Measurements from ENCODE around the gene NELL1.

Gene NELL1

GRCh38 chr11:21372672-21373071 lies 703.3 kb downstream of the NELL1 start:
- no peak for DNase-seq

DNA sequence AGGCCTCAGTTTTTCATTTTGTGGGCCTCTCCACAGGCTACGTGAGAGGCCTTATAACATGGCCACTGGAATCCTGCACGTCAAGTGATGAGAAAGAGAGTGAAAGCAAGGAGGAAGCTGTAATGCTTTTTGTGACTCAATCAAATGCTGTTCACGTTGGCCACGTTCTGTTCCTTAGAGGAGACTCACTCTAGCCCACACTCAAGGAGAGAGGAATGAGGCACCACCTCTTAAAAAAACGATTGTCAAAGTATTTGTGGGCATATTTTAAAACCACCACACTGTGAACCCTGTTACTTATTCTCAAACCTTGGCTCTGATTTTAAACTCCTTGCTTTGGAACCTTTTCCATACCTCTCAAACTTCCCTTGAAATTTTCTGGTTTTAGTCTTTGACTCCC lies 705.0 kb downstream of the NELL1 start:
- no peak for DNase-seq

GRCh38 chr11:21385669-21386440 lies 716.5 kb downstream of the NELL1 start:
- no peak for DNase-seq

- no peak for DNase-seq
These were observed 721.0 kb downstream of the NELL1 start for GRCh38 chr11:21390430-21390829.

DNA sequence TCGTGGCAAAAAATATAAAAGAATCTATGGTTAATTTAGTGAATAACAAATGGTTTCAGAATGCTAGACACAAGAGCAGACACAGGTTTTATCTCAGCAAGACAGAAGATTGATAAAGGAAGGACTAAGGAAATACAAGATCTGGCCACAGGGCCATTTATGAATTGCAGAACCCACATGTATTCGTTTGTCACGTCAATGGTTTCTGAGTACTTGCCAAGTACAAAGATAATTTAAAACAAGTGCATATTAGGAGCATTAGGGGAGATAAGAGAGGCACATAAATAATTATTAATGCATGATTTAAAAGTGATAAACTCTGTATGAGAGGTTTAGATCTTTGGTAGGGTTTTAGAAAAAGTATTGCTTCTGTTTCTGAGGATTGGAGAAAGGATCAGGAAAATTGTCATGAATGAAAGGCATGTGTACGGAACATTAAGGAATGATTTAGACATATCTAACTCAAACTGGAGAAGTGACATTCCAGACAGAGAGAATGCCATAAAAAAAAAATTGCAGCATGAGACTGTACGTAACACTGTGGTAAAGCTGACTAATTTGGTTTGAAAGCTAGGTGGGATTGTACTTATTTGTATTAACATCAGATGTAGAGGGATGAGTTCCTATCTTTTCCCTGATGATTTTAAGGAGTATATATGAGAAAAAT lies 727.1 kb downstream of the NELL1 start:
- no peak for DNase-seq

DNA sequence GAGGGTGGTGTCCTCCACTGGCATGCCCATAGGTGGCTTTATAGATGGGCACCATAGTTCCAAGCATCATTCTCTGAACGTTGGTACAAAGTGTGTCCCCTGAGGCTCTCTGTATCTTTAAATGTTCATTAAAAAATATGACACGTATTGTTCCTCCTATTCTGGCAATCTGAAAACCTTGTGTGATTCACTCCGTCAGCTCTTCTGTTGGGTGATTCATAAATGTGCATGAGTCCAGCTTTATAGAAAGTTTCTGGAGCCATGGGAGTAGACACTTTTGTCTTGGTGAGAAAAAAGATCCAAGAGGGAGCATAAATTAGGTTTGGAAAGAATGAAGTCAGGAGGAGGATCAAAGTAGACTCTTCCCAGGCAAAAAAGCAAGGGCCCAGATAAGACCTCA lies 728.8 kb downstream of the NELL1 start:
- no peak for DNase-seq

DNA sequence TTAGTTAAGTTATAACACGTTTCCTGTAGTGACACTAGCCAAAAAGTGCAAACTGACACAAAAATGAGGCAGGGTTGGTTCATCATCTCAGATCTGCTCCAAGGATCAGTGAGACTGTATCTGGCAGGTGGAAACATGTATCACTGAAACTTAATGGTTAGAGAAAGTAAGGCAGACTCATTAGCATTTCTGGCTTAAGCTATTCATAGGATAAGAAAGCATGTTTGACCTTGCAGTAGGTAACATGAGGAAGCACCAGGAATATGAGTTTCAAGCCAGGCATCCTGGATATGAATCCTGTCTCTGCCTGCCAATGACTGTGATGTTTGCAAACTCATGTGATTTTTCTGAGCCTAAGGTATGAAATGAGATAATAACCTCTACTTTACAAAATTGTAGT lies 732.1 kb downstream of the NELL1 start:
- no peak for DNase-seq

DNA sequence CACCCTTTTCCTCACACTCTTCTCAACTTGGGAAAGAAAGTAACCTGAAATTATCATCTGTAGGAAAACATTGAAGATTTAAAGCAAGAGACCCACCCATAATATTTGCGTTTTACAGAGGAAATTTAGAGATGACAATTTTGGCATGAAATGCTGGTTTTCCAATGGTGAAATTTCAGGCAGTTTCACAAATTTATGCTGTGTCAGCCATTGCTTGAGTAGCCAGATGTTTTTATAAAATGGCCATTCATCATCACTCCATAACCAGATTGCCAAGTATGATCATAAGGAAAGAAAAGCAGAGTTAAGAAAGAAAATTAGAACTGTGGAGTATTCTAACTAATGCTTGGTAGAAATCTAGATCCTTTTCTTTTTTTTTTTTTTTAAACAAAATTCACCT lies 732.9 kb downstream of the NELL1 start:
- no peak for DNase-seq

GRCh38 chr11:21403069-21403468 lies 733.7 kb downstream of the NELL1 start:
- no peak for DNase-seq

GRCh38 chr11:21405422-21405821 lies 736.0 kb downstream of the NELL1 start:
- no peak for DNase-seq

- DNase-seq: no peak
These were observed 741.1 kb downstream of the NELL1 start for GRCh38 chr11:21410513-21410912.

GRCh38 chr11:21411104-21411503 lies 741.7 kb downstream of the NELL1 start:
- no peak for DNase-seq

GRCh38 chr11:21411597-21411996 lies 742.2 kb downstream of the NELL1 start:
- no peak for DNase-seq

DNA sequence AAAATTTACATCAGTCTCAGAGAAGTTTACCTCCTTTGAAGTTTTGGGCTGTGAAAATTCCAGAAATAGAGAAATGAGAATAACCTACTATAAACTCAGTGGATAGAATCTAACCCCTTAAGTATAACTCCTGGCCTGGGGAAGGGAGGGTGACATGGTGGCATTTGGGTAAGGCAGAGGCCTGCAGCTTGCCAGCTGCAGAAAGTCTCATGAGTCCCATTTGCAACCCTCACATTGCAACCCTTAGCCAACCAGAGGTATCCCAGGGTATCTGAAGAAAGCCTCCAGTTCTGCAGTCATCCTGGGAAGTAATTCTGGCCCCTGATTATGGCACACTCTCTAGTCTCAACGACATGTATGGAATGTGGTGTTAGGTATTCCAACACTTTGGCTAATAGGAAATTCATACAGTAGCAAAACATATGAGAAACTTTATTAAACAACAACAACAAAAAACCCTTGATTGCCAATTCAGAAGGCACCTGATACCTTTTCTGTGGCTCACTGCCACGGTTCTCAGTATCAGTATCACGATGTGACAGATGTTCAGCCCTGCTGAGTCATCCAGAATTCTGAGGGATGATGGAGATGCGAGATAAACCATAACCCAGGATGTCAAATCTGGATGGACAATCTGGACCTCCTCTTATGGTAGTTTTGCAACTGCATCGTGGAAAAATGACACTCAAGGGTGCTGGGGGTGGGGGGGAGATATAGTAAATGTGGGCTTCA lies 743.4 kb downstream of the NELL1 start:
- no peak for DNase-seq

DNA sequence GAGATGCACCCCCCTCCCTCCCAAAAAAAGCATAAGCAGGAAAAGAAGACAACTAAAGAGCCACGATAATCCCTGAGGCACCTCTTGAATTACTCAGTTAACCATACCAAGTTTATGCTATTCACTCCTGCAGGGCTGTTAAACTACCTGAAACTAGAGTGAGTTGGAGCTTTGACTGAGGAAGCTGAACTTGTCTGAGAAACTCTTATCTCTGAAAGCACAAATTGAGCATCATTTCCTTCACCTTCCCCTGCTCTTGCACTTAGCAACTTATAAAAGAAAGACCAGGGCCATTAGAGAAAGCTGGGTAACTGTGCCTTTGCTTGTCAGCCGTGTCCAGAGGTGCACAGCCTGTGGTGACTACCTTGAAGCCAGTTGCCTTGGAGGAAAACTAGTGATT lies 745.6 kb downstream of the NELL1 start:
- no peak for DNase-seq

DNA sequence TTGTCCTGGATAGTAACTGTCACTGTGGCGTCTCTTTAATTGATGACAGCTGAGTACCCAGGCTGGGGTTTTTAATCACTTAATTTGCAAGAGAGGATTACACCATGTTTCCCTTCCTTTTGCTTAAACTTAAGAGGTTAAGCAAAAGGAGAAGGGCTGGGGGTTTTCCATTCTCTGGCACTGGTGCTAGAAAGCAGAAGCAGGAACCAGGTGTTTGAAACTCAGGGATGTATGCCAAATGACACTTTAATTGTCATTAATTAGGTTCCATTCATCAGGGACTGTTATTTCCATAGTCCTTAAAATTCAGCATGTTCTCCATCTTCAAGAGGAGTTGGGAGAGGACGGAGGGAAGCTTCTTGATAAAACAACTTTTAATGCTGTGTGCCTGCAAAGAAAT lies 746.2 kb downstream of the NELL1 start:
- no peak for DNase-seq

GRCh38 chr11:21421711-21422329 lies 752.4 kb downstream of the NELL1 start:
- DNase-seq: no peak

DNA sequence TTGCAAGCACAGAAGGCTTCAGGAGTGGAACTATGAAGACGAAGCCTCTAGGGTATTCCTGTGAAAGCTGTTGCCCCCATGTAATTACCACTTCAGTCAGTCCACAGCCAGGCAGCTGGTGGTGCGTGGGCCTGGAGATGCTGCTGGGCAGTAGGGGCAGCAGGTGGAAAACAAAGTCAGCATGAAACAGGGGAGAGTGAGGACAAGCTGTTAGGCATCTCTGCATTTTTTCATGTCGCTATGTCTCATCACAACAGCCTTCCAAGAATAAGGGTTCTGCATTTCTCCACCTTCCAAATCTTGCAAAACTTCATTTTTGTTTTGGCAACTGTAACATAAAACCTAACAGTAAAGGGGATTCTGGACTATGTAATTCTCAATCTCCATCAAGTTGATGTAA lies 757.5 kb downstream of the NELL1 start:
- no peak for DNase-seq

GRCh38 chr11:21427726-21428125 lies 758.3 kb downstream of the NELL1 start:
- no peak for DNase-seq

DNA sequence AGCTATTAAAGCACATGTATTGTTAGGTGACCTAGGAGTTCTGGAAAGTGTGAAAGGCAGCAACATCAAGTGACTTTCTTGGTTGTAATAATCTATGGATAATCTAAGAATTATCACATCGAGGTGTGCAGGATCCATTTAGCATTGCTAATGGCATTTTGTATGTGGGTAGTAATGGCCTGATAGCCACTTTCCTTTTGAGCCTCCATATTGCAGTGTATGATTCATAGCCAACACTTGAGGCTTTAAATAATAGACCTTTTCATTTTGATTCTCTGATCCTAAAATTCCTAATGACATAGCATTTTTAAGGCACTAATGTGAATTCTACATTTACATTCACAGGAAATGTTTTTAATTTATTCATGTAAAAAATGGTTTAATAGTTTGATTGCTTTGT lies 759.4 kb downstream of the NELL1 start:
- no peak for DNase-seq

DNA sequence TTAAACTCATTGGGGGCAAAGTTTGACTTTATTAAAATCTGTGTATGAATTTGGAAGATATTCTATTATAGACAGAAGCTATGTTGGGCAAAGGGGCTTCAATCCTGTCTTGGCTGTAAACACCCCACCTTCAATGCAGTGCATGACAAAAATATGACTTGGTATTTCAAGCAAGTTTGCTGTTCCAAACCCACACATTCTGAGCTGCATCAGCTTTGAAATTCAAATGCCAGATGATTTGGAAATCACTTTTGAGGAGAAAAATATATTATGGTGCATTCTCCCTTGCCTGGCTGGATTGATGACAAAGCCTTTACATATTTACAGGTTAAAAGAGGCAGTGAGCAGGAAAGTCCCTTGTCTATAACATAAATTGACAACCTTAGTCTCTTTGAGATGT lies 760.0 kb downstream of the NELL1 start:
- DNase-seq: no peak

DNA sequence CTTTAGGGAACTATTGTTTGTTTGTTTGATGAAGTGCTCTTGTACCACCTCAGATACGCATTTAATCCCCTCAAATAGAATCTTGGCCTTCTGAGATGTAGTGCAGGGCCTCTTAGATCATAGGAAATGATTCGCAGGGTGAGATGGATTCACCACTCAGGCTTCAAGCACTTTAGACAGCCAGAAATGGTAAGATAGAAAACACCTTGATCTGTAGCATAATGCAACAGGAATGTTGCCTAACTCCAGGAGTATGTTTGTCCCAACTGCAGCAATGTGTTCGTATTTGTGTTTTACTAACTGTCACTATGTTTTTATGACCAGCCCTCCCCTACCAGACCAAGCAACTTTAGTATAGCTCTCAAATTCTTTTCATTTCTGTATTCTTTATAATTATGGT lies 761.2 kb downstream of the NELL1 start:
- no peak for DNase-seq

DNA sequence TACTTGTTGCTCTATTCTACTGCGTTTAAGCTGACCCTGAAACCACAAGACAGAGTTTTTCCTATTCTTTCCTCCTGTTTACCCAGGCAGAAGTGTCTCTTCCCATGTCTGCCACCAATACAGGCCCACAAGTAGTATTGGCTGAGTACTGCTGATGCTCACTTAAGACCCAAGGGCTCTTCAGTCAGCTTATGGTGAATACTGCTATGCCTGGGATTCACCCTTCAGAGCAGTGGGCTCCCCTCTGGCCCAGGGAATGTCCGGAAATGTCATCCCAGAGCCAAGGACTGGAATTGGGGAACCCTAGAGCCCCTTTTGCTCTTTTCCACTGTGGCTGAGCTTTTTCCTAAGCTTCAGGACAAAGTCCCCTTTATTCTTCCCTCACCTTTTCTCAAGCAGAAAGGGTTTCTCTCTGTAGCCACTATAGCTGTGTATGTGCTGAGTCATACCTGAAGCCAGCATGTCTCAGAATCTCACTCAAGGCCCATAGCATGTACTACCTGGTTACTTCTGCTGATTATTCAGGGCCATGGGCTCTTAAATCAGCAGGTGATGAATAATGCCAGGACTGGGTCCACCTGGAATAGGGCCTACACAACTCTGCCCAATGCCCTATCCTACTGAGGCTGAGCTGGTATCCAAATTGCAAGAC lies 777.7 kb downstream of the NELL1 start:
- DNase-seq: no peak
